Retinal pigment epithelial cell (primary cell): ENCODE data around the gene COQ4.

Source experiments
- DNase-seq: peaks from one replicate; pipeline ENCODE4 v3.0.0-alpha.2; 2010; ENCODE audit warnings: low read depth
- H3K4me3 ChIP-seq: 2 replicates; pipeline ENCODE4 v1.5.1; 2011; ENCODE audit warnings: mild to moderate bottlenecking, low read length, control low read depth, moderate library complexity
- CTCF ChIP-seq: conservative IDR thresholded peaks from 2 replicates; pipeline ENCODE4 v1.5.1; 2011; ENCODE audit warnings: low read depth, low read length, control low read depth, inconsistent platforms

COQ4 gene

GRCh38 chr9:128280084-128280622, 42.5 kb upstream of the COQ4 start:
- DNase-seq = no peak
- no peak overlapping the region for H3K4me3 ChIP-seq
- no peak for TF ChIP-seq CTCF

- no peak for DNase-seq
- TF ChIP-seq CTCF = no peak
- H3K4me3 ChIP-seq = no peak overlapping the region
Measured at GRCh38 chr9:128282500-128282899, 40.1 kb upstream of the COQ4 start.

- no peak for DNase-seq
- TF ChIP-seq CTCF = no peak
- H3K4me3 ChIP-seq = no peak overlapping the region
Measured at GRCh38 chr9:128285033-128285784, 37.4 kb upstream of the COQ4 start.

GRCh38 chr9:128286440-128286839, 36.2 kb upstream of the COQ4 start:
- H3K4me3 ChIP-seq = no peak overlapping the region
- TF ChIP-seq CTCF = no peak
- no peak for DNase-seq

GRCh38 chr9:128288273-128289004, 34.2 kb upstream of the COQ4 start:
- no peak for DNase-seq
- no peak for TF ChIP-seq CTCF

GRCh38 chr9:128292009-128292408, 30.6 kb upstream of the COQ4 start:
- no peak for TF ChIP-seq CTCF
- no peak overlapping the region for H3K4me3 ChIP-seq
- DNase-seq = no peak

More at GRCh38 chr9:128288273-128289004, 34.2 kb upstream of the COQ4 start:
- no peak overlapping the region for H3K4me3 ChIP-seq
